BJ (cell line): ENCODE data around the gene PRKCA. TPM values are rescaled to one million over a fixed set of nuclear protein-coding genes. Genes with fewer than 3 reads are reported as not detected.

ENCODE experiments used
- CTCF ChIA-PET: fragments of 350-600 bp; formaldehyde crosslinking; extraction: SDS; loops from one replicate; lab custom pipeline; 2021; ENCODE audit warnings: antibody characterized with exemption, inconsistent platforms; lab: Yijun Ruan, JAX
- POLR2A ChIA-PET: fragments of 300-600 bp; sonication (Branson Sonifier 250); formaldehyde crosslinking; extraction: SDS; loops from one replicate; lab custom pipeline; 2021; ENCODE audit warnings: antibody characterized with exemption; lab: Charles Lee
- DNase-seq: peaks from one replicate; pipeline ENCODE4 v3.0.0-alpha.2; 2011; ENCODE audit warnings: low read depth
- H3K27me3 ChIP-seq: 2 replicates; pipeline ENCODE4 v1.6.0; 2011; ENCODE audit warnings: low read length; ENCODE audit not compliant: control insufficient read depth, insufficient read depth
- H3K36me3 ChIP-seq: 2 replicates; pipeline ENCODE4 v1.5.1; 2011; ENCODE audit warnings: low read length; ENCODE audit not compliant: control insufficient read depth, insufficient read depth
- H3K4me3 ChIP-seq: 2 replicates; pipeline ENCODE4 v1.5.1; 2011; ENCODE audit warnings: low read depth, mild to moderate bottlenecking, control low read depth, low read length
- CTCF ChIP-seq: IDR thresholded peaks from 2 replicates; pipeline ENCODE4 v1.5.1; 2011; ENCODE audit warnings: low read depth, mild to moderate bottlenecking, control low read depth, inconsistent platforms, low read length, moderate library complexity; ENCODE audit not compliant: insufficient read depth
- polyA plus RNA-seq: library from polyadenylated mRNA; depleted of rRNA; stranded (reverse); fragments of >200 nt; gene quantifications from 2 replicates; pipeline ENCODE4 v1.2.3, GENCODE V29; 2011

Gene PRKCA
- polyA plus RNA-seq, 1 experiment: 38.7 TPM

- CTCF ChIA-PET: interaction anchor here (0.6 kb wide), 1 partner anchor 18 kb away, joined by 3 read pairs; no protein-coding TSS in a partner anchor
Observed at GRCh38 chr17:66310528-66311148, 8.2 kb downstream of the PRKCA start.

GRCh38 chr17:66312912-66313311, 10.5 kb downstream of the PRKCA start:
- H3K4me3 ChIP-seq: no peak overlapping the region
- POLR2A ChIA-PET: no interaction called here
- no peak for DNase-seq
- 0 out of 2 replicates have a peak, but pooled peaks cover 1% of the 10 kb centered on the region for H3K36me3 ChIP-seq
- CTCF ChIA-PET: interaction anchor here (0.7 to 1.6 kb wide), 2 partner anchors 17 to 254 kb away, joined by 3 to 4 read pairs; no protein-coding TSS in a partner anchor
- no peak for TF ChIP-seq CTCF
- H3K27me3 ChIP-seq: no peaks in the 10 kb centered on the region

More at GRCh38 chr17:66310528-66311148, 8.2 kb downstream of the PRKCA start:
- 0 out of 2 replicates have a peak, but pooled peaks cover 1% of the 10 kb centered on the region for H3K36me3 ChIP-seq
- TF ChIP-seq CTCF: no peak
- POLR2A ChIA-PET: no interaction called here
- H3K4me3 ChIP-seq: no peak overlapping the region
- no peaks in the 10 kb centered on the region for H3K27me3 ChIP-seq
- DNase-seq: no peak

GRCh38 chr17:66313325-66313724, 10.9 kb downstream of the PRKCA start:
- ChIA-PET POLR2A (no interaction called here), CTCF (interaction anchor here (0.7 to 1.6 kb wide), 3 partner anchors 17 to 264 kb away, joined by 3 to 4 read pairs (median 3); no protein-coding TSS in a partner anchor)
- Histone ChIP-seq H3K4me3 (no peak overlapping the region), H3K27me3 (no peaks in the 10 kb centered on the region), H3K36me3 (0 out of 2 replicates have a peak, but pooled peaks cover 1% of the 10 kb centered on the region)
- no peak for TF ChIP-seq CTCF
- DNase-seq: no peak

- no peak for TF ChIP-seq CTCF
- CTCF ChIA-PET: interaction anchor here (0.7 to 1.6 kb wide), 2 partner anchors 16 to 263 kb away, joined by 3 read pairs; no protein-coding TSS in a partner anchor
- DNase-seq: no peak
- Histone ChIP-seq H3K36me3 (0 out of 2 replicates have a peak, but pooled peaks cover 1% of the 10 kb centered on the region), H3K27me3 (no peaks in the 10 kb centered on the region), H3K4me3 (no peak overlapping the region)
- POLR2A ChIA-PET: no interaction called here
Observed at GRCh38 chr17:66313995-66314659, 11.7 kb downstream of the PRKCA start.

GRCh38 chr17:66317629-66318028, 15.2 kb downstream of the PRKCA start:
- H3K36me3 ChIP-seq: no peaks in the 10 kb centered on the region
- TF ChIP-seq CTCF: no peak
- no peaks in the 10 kb centered on the region for H3K27me3 ChIP-seq
- no peak for DNase-seq
- POLR2A ChIA-PET: interaction anchor here (0.5 kb wide), 1 partner anchor 9 kb away, joined by 4 read pairs; no protein-coding TSS in a partner anchor
- CTCF ChIA-PET: no interaction called here
- H3K4me3 ChIP-seq: no peak overlapping the region
